Right atrium auricular region (tissue), 2 donors: Measurements from ENCODE around the gene ZFC3H1. TPM values are rescaled to one million over a fixed set of nuclear protein-coding genes. Genes with fewer than 3 reads are reported as not detected.
A peak's percentile ranks its signal among the peaks of the same experiment; 100 is the strongest.
"Not testable (repeated sequence)": the region's sequence is repeated elsewhere in the genome, so short reads cannot be mapped to it uniquely, and the experiment has no call there.

Source experiments
- DNase-seq: peaks from one replicate; pipeline ENCODE4 v3.0.0-alpha.2; 2019; ENCODE audit warnings: low spot score
- H3K27ac ChIP-seq, 2 donors: fragments of 200-600 bp; sonication (generic); 1 replicate in 1 of 2; 2 replicates in 1 of 2; pipeline ENCODE4 v1.5.1; 2016 to 2019
- H3K27me3 ChIP-seq, 2 donors: fragments of 200-600 bp; sonication (generic); one replicate each; pipeline versions ENCODE4 v1.5.1 to v1.6.0; 2017 to 2019
- H3K36me3 ChIP-seq: fragments of 200-600 bp; sonication (generic); one replicate; pipeline ENCODE4 v1.5.1; 2016
- H3K4me1 ChIP-seq, 2 donors: fragments of 200-600 bp; sonication (generic); one replicate each; pipeline versions ENCODE4 v1.5.1 to v1.6.0; 2017 to 2019
- H3K4me3 ChIP-seq, 2 donors: fragments of 200-600 bp; sonication (generic); 1 replicate in 1 of 2; 2 replicates in 1 of 2; pipeline ENCODE4 v1.5.1; 2017 to 2019; ENCODE audit warnings: mild to moderate bottlenecking in 1 of 2, moderate library complexity in 1 of 2
- H3K9me3 ChIP-seq, 2 donors: fragments of 200-600 bp; sonication (generic); one replicate each; pipeline ENCODE4 v1.5.1; 2019
- total RNA-seq, 2 donors: library from RNA; depleted of rRNA; stranded (reverse); fragments of >200 nt; gene quantifications; one replicate each; pipeline ENCODE4 v1.1.0, GENCODE V29; 2016
- TF ChIP-seq, protein P1 (sequence below), 2 donors: fragments of 200-600 bp; sonication (generic); IDR thresholded peaks; one replicate each; pipeline ENCODE4 v1.5.1; 2019; ENCODE audit warnings: antibody characterized with exemption in 2 of 2

Gene ZFC3H1
- total RNA-seq, 2 donors from 2014 or later = 19.5 to 22.8 TPM

DNA sequence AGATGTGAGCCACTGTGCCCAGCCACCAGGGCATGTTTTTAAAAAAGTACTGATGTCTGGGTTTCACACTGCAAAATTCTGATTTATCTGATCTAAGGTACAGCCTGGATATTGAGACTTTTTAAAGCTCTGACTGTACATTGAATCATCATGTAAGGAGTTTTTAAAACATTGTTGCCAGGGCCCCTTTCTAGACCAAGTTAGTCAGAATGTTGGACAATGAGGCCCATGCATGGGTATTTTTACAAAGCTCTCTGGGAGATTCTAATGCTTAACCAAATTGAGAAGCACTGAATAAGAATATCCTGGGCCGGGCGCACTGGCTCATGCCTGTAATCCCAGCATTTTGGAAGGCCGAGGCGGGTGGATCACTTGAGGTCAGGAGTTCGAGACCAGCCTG is 38.9 kb upstream of the ZFC3H1 start:
- Histone ChIP-seq H3K27ac (no peak overlapping the region), H3K36me3 (peaks cover 38% of the 10 kb centered on the region), H3K27me3 (no peaks in the 10 kb centered on the region), H3K4me3 (no peak overlapping the region), H3K4me1 (no peaks in the 10 kb centered on the region), H3K9me3 (no peaks in the 10 kb centered on the region)
- TF ChIP-seq, protein P1, sequence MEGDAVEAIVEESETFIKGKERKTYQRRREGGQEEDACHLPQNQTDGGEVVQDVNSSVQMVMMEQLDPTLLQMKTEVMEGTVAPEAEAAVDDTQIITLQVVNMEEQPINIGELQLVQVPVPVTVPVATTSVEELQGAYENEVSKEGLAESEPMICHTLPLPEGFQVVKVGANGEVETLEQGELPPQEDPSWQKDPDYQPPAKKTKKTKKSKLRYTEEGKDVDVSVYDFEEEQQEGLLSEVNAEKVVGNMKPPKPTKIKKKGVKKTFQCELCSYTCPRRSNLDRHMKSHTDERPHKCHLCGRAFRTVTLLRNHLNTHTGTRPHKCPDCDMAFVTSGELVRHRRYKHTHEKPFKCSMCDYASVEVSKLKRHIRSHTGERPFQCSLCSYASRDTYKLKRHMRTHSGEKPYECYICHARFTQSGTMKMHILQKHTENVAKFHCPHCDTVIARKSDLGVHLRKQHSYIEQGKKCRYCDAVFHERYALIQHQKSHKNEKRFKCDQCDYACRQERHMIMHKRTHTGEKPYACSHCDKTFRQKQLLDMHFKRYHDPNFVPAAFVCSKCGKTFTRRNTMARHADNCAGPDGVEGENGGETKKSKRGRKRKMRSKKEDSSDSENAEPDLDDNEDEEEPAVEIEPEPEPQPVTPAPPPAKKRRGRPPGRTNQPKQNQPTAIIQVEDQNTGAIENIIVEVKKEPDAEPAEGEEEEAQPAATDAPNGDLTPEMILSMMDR (IDR thresholded peaks at IDR 0.05) = no peak
- DNase-seq = no peak

DNA sequence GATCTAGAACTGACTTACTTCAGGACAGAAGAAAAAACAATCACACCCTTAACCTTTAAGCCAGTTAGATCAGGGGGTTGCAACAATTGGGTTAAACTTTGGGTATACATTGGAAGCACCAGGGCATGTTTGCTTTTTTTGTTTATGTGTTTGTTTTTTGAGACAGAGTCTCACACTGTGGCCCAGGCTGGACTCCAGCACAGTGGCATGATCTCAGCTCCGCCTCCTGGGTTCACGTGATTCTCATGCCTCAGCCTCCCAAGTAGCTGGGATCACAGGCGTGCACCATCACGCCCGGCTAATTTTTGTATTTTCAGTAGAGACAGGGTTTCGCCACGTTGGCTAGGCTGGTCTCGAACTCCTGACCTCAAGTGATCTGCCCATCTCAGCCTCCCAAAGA is 38.5 kb upstream of the ZFC3H1 start:
- peaks cover 38% of the 10 kb centered on the region for H3K36me3 ChIP-seq
- H3K9me3 ChIP-seq, H3K27me3 ChIP-seq, H3K27ac ChIP-seq, H3K4me1 ChIP-seq, DNase-seq, H3K4me3 ChIP-seq: not testable (repeated sequence)

DNA sequence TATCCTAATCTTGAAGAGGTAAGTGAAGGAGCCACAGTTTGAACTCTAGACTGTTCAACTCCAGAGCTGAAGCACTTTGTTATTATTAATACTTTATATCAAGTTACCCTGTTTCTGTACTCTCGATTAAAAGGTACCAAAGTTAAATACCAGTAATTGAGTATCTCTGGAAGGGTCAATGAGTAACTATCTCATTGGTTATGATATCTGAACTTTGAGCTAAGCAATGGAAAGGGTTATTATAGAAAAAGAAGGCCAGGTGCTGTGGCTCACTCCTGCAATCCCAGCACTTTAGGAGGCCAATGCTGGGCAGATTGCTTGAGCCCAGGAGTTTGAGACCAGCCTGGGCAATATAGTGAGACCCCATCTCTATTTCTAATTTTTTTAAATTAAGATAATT is 32.1 kb upstream of the ZFC3H1 start:
- peaks cover 0 to 13% of the 10 kb centered on the region in 2 donors for H3K4me1 ChIP-seq
- no peaks in the 10 kb centered on the region for H3K27me3 ChIP-seq
- no peak overlapping the region for H3K27ac ChIP-seq
- H3K9me3 ChIP-seq = no peaks in the 10 kb centered on the region
- DNase-seq = no peak
- no peak overlapping the region for H3K4me3 ChIP-seq
- TF ChIP-seq, protein P1 (IDR thresholded peaks at IDR 0.05) = no peak
- peaks cover 33% of the 10 kb centered on the region for H3K36me3 ChIP-seq

DNA sequence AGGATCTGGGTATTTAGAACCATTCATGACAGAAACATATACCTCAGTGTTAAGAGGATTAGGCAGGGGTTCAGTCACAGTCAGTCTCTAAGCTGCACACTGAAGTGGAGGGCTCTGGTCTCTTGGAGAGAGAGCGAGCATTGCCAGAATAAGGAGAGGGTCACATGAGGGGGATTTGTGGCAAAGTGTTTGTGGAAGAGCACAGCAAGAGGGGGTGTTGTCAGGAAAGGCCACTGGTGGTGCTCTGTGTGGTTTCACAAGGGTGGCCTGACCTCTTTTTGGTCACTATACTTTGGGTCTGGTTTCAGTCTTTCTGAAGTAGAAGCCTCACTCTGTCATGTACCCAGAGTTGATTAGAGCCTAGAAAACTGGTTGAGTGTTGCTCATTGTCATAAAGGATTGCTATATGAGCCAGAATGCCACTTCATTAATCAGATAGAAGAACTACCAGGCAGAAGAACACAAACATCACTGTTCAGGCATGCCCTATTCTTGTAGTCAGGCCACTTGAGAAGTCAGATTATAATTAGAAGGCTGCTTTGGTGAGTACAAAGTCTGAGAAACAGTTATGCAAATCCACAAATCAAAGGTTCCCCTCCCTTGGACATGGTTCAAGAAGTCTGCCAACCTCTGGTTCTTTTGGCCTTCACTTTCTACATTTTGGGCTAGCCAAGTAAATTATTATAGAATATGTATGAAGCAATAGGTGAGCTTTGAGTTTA is 30.6 kb upstream of the ZFC3H1 start:
- peak overlapping the region; percentile 66 to 70 for H3K27ac ChIP-seq
- TF ChIP-seq, protein P1 (IDR thresholded peaks at IDR 0.05) = no peak
- no peak overlapping the region for H3K4me3 ChIP-seq
- peaks cover 19% of the 10 kb centered on the region for H3K36me3 ChIP-seq
- H3K4me1 ChIP-seq = peaks cover 0 to 15% of the 10 kb centered on the region in 2 donors
- no peaks in the 10 kb centered on the region for H3K27me3 ChIP-seq
- no peak for DNase-seq
- no peaks in the 10 kb centered on the region for H3K9me3 ChIP-seq

DNA sequence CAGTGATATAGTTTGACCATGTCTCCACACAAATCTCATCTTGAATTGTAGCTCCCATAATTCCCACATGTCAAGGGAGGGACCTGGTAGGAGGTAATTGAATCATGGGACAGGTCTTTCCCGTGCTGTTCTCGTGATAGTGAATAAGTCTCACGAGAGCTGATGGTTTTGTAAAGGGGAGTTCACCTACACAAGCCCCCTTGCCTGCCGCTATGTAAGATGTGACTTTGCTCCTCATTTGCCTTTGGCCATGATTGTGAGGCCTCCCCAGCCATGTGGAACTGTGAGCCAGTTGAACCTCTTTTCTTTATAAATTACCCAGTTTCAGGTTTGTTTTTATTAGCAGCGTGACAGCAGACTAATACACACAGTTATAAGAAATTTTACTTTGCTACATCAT is 30.0 kb upstream of the ZFC3H1 start:
- H3K4me3 ChIP-seq, H3K27me3 ChIP-seq, DNase-seq, H3K9me3 ChIP-seq: not testable (repeated sequence)
- peaks cover 13% of the 10 kb centered on the region for H3K36me3 ChIP-seq
- H3K27ac ChIP-seq = peak overlapping the region; percentile 66 to 70
- H3K4me1 ChIP-seq = peaks cover 0 to 21% of the 10 kb centered on the region in 2 donors

DNA sequence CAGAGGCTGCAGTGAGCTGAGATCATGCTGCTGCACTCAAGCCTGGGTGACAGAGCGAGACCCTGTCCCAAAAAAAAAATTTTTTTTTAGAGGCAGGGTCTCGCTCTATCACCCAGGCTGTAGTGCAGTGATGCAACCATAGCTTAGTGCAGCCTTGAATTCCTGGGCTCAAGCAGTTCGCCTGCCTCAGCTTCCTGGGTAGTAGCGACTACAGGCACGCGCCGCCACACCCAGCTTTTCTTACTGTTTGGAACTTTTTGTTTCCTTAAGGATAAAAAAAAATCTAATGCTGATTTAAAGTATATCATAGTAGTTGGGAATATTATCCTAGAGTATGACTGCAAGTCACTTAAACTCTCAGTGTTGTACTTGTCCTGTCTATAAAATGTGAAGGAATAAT is 29.5 kb upstream of the ZFC3H1 start:
- H3K4me3 ChIP-seq = no peak overlapping the region
- H3K27ac ChIP-seq = no peak overlapping the region
- TF ChIP-seq, protein P1 (IDR thresholded peaks at IDR 0.05) = no peak
- no peaks in the 10 kb centered on the region for H3K27me3 ChIP-seq
- H3K36me3 ChIP-seq = peaks cover 8% of the 10 kb centered on the region
- DNase-seq = no peak
- peaks cover 0 to 26% of the 10 kb centered on the region in 2 donors for H3K4me1 ChIP-seq
- no peaks in the 10 kb centered on the region for H3K9me3 ChIP-seq
